ENCODE data around the gene SAMD5.

SAMD5 gene

GRCh38 chr6:147567141-147567805 is 58.8 kb downstream of the SAMD5 start:
- no peak for TF ChIP-seq CTCF (IDR thresholded peaks at IDR 0.05; ENCODE audit: extremely low read depth, missing control alignments)

GRCh38 chr6:147569788-147570187 is 61.3 kb downstream of the SAMD5 start:
- no peak for TF ChIP-seq CTCF (IDR thresholded peaks at IDR 0.05; ENCODE audit: extremely low read depth, missing control alignments)
- no peak for DNase-seq (ENCODE audit: low spot score)

More at GRCh38 chr6:147567141-147567805, 58.8 kb downstream of the SAMD5 start:
- no peak for DNase-seq (ENCODE audit: low spot score)

- no peak for TF ChIP-seq CTCF (IDR thresholded peaks at IDR 0.05; ENCODE audit: extremely low read depth, missing control alignments)
- no peak for DNase-seq (ENCODE audit: low spot score)
These were observed 62.2 kb downstream of the SAMD5 start for GRCh38 chr6:147570681-147571080.

- TF ChIP-seq CTCF (IDR thresholded peaks at IDR 0.05; ENCODE audit: extremely low read depth, missing control alignments), result no peak
These were observed 69.0 kb downstream of the SAMD5 start for GRCh38 chr6:147577488-147577887.

GRCh38 chr6:147578159-147578558 is 69.7 kb downstream of the SAMD5 start:
- TF ChIP-seq CTCF (IDR thresholded peaks at IDR 0.05; ENCODE audit: extremely low read depth, missing control alignments), result no peak
- no peak for DNase-seq (ENCODE audit: low spot score)

More at GRCh38 chr6:147577488-147577887, 69.0 kb downstream of the SAMD5 start:
- DNase-seq (ENCODE audit: low spot score), result no peak

GRCh38 chr6:147578883-147579282 is 70.4 kb downstream of the SAMD5 start:
- no peak for TF ChIP-seq CTCF (IDR thresholded peaks at IDR 0.05; ENCODE audit: extremely low read depth, missing control alignments)
- no peak for DNase-seq (ENCODE audit: low spot score)

GRCh38 chr6:147579667-147580066 is 71.2 kb downstream of the SAMD5 start:
- DNase-seq (ENCODE audit: low spot score), result no peak
- no peak for TF ChIP-seq CTCF (IDR thresholded peaks at IDR 0.05; ENCODE audit: extremely low read depth, missing control alignments)
